Kidney epithelial cell (primary cell): Measurements from ENCODE around the gene ARHGAP33. TPM values are rescaled to one million over a fixed set of nuclear protein-coding genes. Genes with fewer than 3 reads are reported as not detected.

Experiments
- DNase-seq: peaks from one replicate; pipeline ENCODE4 v3.0.0-alpha.2; 2010; ENCODE audit warnings: low read depth
- H3K27me3 ChIP-seq: 2 replicates; pipeline ENCODE4 v1.6.0; 2011; ENCODE audit warnings: low read length; ENCODE audit not compliant: control insufficient read depth, insufficient read depth
- H3K36me3 ChIP-seq: 2 replicates; pipeline ENCODE4 v1.5.1; 2011; ENCODE audit warnings: low read length; ENCODE audit not compliant: control insufficient read depth, insufficient read depth
- H3K4me3 ChIP-seq: 2 replicates; pipeline ENCODE4 v1.5.1; 2011; ENCODE audit warnings: low read depth, mild to moderate bottlenecking, control low read depth, low read length
- CTCF ChIP-seq: IDR thresholded peaks from 2 replicates; pipeline ENCODE4 v1.5.1; 2011; ENCODE audit warnings: mild to moderate bottlenecking, moderate library complexity, low read length, control low read depth, inconsistent platforms; ENCODE audit not compliant: insufficient read depth, poor library complexity, severe bottlenecking
- total RNA-seq: library from RNA; depleted of rRNA; stranded (reverse); fragments of >200 nt; gene quantifications from 2 replicates; pipeline ENCODE4 v1.2.3, GENCODE V29; 2015

ARHGAP33 gene
- total RNA-seq, 1 donor from 2014 or later = 2.8 TPM

DNA sequence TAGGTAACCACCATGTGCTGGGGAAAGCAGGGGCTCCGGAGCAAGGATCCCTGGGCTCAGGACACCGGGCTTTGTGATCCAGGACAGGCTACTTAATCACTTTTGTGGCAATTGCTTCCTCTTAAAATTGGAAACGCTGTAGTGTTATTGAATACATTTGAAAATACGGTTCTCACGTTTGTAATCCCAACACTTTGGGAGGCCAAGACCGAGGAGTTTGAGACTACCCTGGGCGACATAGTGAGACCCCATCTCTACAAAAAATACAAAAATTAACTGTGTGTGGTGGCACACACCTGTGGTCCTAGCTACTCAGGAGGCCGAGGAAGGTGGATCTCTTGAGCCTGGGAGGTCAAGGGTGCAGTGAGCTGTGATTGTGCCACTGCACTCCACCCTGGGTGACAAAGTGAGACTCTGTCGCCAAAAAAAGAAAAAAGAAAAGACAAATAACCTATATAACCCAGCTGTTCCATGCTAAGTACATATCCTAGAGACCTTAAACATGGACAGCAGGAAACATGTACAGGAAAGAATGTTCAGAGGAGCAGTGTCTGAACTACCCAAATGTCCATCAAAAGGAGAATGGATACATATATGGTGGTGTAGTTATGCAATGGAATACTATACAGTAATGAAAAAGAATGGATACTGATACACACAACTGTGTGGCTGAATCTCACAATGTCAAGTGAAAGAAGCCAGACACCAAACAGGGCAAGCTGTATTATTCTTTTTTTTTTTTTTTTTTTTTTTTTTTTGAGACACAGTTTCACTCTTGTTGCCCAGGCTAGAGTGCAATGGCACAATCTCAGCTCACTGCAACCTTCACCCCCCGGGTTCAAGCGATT lies 37.9 kb downstream of the ARHGAP33 start:
- TF ChIP-seq CTCF = no peak
- no peak for DNase-seq

DNA sequence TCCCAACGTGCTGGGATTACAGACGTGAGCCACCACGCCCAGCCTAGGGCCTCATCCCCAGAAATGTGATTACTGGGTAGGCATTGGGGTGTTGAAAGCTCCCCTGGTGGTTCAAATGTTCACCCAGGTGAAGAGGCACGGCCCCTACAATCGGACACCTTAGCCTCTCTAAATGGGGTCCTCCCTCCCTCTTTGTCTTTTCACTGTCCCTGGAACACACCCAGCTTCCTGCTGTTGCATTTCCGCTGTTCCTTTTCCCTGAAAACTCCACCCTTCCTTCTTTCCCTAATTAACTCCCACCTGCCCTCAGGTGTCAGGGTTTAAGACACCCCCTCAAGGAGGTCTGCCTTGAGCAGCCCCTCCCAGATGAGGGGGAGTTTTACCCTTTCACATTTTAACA lies 40.9 kb downstream of the ARHGAP33 start:
- Histone ChIP-seq H3K36me3 (no peaks in the 10 kb centered on the region), H3K4me3 (no peak overlapping the region), H3K27me3 (peaks cover 12% of the 10 kb centered on the region)
- DNase-seq = no peak
- no peak for TF ChIP-seq CTCF

More for the DNA sequence above, 37.9 kb downstream of the ARHGAP33 start:
- Histone ChIP-seq H3K27me3 (peaks cover 8% of the 10 kb centered on the region), H3K4me3 (no peak overlapping the region), H3K36me3 (no peaks in the 10 kb centered on the region)

GRCh38 chr19:35816846-35817245 lies 41.5 kb downstream of the ARHGAP33 start:
- peaks cover 12% of the 10 kb centered on the region for H3K27me3 ChIP-seq
- H3K4me3 ChIP-seq = no peak overlapping the region
- no peak for DNase-seq
- H3K36me3 ChIP-seq = no peaks in the 10 kb centered on the region
- no peak for TF ChIP-seq CTCF

DNA sequence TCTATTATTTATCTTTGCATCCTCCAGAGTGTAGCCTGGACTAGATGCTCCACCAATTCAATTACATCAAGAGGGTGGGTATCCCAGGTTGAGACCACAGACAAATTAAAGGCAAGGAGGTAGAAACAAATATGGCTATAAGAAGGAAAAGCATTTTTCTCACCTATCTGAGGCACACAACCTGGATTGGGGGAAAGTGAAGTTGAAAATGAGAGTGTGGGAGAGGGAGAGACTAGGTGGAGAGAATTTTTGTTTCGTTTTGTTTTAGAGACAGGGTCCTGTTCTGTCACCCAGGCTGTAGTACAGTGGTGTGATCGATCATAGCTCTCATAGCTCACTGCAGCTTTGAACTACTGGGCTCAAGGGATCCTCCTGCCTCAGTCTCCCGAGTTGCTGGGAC lies 43.1 kb downstream of the ARHGAP33 start:
- no peaks in the 10 kb centered on the region for H3K36me3 ChIP-seq
- no peak for DNase-seq

DNA sequence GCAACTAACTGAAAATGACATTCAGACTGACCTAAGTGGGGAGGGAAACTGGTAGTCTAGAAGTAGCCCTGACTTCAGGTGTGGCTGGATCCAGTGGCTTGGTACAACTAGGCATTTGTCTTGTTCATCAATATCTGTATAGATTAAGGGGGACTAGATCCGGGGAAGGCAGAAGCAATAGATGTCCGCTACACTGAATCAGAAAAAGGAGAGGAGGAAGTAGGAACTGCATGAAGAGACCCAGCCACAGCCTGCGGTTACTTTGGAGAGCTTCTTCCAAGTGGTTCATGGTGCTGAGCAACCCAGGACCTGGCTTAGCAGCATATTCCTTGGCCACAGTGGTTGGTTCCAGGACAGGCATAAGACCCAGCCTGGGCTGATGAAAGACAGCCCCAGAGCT lies 47.2 kb downstream of the ARHGAP33 start:
- Histone ChIP-seq H3K27me3 (peaks cover 3% of the 10 kb centered on the region), H3K4me3 (no peak overlapping the region), H3K36me3 (no peaks in the 10 kb centered on the region)
- no peak for DNase-seq
- no peak for TF ChIP-seq CTCF

More for the DNA sequence above, 43.1 kb downstream of the ARHGAP33 start:
- no peak for TF ChIP-seq CTCF
- Histone ChIP-seq H3K27me3 (peaks cover 6% of the 10 kb centered on the region), H3K4me3 (no peak overlapping the region)

DNA sequence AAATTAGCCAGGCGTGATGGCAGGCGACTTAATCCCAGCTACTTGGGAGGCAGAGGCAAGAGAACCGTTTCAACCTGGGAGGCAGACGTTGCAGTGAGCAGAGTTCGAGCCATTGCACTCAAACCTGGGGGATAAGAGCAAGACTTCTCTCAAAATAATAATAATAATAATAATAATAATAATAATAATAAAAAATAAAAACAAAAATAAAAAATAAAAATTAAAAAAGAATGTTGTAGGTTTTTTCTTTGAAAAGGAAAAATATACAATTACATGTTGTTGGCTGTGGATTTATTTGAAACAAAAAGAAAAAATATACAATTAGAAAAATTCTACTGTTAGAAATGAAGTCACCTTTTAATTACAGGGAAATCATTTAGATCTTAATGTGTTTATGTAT lies 48.8 kb downstream of the ARHGAP33 start:
- Histone ChIP-seq H3K4me3 (no peak overlapping the region), H3K36me3 (no peaks in the 10 kb centered on the region), H3K27me3 (no peaks in the 10 kb centered on the region)
- TF ChIP-seq CTCF = no peak
- no peak for DNase-seq
